Suprapubic skin (tissue), 3 donors: ENCODE results near the gene H6PD.

Experiments used
- CTCF ChIP-seq, 2 donors: fragments of 200-600 bp in 1 of 2; fragments of 450-650 bp in 1 of 2; sonication (generic) in 1 of 2; IDR thresholded peaks; one replicate each; pipeline ENCODE4 v1.5.1; 2016 to 2019; ENCODE audit warnings: antibody characterized with exemption in 2 of 2, mild to moderate bottlenecking in 1 of 2, moderate library complexity in 1 of 2
- POLR2A ChIP-seq, 2 donors: fragments of 450-650 bp; IDR thresholded peaks; one replicate each; pipeline ENCODE4 v1.6.1; 2017; ENCODE audit warnings: antibody characterized with exemption in 2 of 2, mild to moderate bottlenecking in 2 of 2, moderate library complexity in 2 of 2

- TF ChIP-seq CTCF (IDR thresholded peaks at IDR 0.05) = no peak
- no peak for TF ChIP-seq POLR2A (IDR thresholded peaks at IDR 0.05)
These were observed 79.0 kb downstream of the H6PD start for GRCh38 chr1:9313576-9313975.
